ENCODE results near the gene FOXP2.

Gene FOXP2

DNA sequence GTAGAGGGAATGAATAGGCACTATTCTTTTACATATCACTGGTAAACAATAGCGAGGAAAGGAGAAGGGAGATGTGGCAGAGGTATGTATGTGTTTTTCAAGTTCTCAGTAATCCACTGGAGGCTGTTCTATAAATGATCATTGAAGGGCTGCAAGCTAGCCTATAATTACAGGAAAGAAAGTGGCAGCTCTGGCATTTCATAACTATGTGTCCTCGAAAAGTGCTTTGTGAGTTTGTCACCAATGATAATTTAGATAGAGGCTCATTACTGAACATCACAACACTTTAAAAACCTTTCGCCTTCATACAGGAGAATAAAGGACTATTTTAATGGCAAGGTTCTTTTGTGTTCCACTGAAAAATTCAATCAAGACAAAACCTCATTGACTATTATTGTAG is 235.1 kb downstream of the FOXP2 start:
- TF ChIP-seq CTCF (IDR thresholded peaks at IDR 0.05; ENCODE audit: low read depth, low read length): no peak
- H3K4me3 ChIP-seq (replicated peaks in 1 of 2; ENCODE audit: low read depth in 2 of 2, low read length in 2 of 2): no peak overlapping the region
- DNase-seq (ENCODE audit: low read depth in 2 of 2): no peak

DNA sequence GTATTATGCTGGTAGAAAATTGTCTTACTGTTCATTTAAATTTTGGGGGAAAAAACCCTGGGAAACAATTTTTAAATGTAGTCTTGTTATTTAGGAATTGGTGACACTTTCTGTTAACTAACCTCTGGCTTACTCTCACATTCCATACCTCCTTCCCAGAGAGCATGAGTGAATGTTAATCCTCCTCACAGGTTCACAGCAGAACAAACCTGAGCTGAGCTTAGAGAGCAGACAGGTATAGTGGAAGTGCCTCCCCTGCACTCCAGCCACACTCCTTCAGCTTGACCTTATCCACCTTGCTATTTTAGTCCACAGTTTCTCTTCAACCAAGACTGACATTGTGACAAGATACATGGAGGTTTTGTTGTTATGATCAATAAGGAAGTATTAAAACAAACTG is 235.9 kb downstream of the FOXP2 start:
- no peak for DNase-seq (ENCODE audit: low read depth in 2 of 2)
- H3K4me3 ChIP-seq (replicated peaks in 1 of 2; ENCODE audit: low read depth in 2 of 2, low read length in 2 of 2): no peak overlapping the region
- no peak for TF ChIP-seq CTCF (IDR thresholded peaks at IDR 0.05; ENCODE audit: low read depth, low read length)

DNA sequence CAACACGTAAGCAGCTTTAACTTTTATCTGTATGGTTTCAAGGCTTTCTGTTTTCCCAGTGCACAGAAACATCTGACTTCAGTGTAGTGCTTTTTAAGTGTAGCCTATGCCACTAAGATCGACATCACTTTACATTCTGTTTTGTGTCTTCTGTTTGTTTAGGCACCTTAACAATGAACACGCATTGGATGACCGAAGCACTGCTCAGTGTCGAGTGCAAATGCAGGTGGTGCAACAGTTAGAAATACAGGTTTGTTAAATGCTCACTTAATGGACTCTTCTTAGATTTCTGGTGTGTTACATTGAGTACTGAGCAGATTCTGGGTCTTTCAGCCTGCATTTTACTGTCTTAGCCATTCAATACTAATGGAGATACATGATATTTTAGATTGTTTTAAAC is 237.4 kb downstream of the FOXP2 start:
- no peak for DNase-seq (ENCODE audit: low read depth in 2 of 2)
- H3K4me3 ChIP-seq (replicated peaks in 1 of 2; ENCODE audit: low read depth in 2 of 2, low read length in 2 of 2): no peak overlapping the region
- no peak for TF ChIP-seq CTCF (IDR thresholded peaks at IDR 0.05; ENCODE audit: low read depth, low read length)

DNA sequence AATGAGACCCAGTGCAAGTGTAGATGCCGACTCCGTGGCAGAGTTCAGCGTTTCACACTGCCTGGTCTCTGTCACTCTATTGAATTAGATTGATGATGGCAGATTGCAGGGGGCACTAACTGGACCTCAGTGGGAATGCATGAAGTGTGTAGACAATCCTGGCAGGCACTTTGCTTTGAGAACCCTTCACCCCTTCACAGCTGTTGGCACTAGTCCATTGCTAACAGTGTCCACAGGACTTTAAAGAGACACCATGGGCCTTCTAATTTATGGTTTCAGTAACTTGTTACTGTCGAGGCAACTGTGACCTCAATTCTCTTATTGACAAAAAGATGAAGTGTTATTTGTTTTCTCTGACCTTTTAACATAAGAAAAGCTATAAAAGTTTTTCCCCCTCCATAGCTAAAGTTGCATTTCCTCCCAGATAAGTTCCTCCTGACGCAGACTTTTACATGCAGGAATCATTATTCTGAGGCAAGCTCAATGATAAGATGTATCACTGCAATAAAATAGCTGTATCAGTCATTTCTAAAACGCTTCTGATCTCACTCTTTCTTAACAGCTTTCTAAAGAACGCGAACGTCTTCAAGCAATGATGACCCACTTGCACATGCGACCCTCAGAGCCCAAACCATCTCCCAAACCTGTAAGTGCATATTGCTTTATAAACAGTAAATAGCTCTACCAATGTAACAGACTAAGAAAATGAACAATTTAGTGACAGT is 238.9 kb downstream of the FOXP2 start:
- no peak for TF ChIP-seq CTCF (IDR thresholded peaks at IDR 0.05; ENCODE audit: low read depth, low read length)
- H3K4me3 ChIP-seq (replicated peaks in 1 of 2; ENCODE audit: low read depth in 2 of 2, low read length in 2 of 2): no peak overlapping the region
- DNase-seq (ENCODE audit: low read depth in 2 of 2): no peak

DNA sequence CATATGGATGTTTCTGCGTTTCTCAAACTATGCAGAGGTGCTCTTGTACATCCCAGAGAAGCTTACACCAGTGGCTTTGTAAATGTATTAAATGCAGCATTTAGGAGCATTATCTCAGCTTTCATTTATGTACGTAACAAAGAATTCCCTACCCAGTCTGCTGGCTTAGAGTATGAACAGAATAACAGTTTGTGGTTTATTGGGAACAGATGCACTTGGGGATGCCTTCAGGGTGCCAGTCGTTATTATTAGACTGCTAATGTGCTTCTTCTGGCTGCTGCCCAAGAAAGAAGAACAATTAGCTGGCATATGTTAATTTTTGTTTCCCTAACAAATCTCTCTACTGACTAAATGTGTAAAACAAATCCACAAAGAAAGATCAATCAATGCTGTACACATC is 241.9 kb downstream of the FOXP2 start:
- no peak for TF ChIP-seq CTCF (IDR thresholded peaks at IDR 0.05; ENCODE audit: low read depth, low read length)
- no peak overlapping the region for H3K4me3 ChIP-seq (replicated peaks in 1 of 2; ENCODE audit: low read depth in 2 of 2, low read length in 2 of 2)
- no peak for DNase-seq (ENCODE audit: low read depth in 2 of 2)

GRCh38 chr7:114657279-114657678 is 242.7 kb downstream of the FOXP2 start:
- no peak overlapping the region for H3K4me3 ChIP-seq (replicated peaks in 1 of 2; ENCODE audit: low read depth in 2 of 2, low read length in 2 of 2)
- DNase-seq (ENCODE audit: low read depth in 2 of 2): no peak
- no peak for TF ChIP-seq CTCF (IDR thresholded peaks at IDR 0.05; ENCODE audit: low read depth, low read length)

DNA sequence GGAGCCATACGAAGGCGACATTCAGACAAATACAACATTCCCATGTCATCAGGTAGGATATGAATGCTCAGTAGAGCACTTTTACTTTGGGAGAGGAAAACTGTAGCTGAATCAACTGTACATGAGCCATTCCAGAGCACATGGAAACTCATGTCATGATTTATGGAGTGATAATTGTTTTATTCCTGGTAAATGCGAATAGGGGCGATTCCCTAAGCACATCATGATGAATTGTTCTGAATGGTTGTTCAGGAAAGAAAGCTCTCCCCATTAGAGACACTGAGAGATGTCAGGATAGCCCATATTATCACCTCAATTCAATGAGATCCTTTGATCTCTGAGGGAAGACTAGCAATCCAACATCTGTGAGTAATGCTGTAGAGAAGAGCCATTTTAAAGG is 243.6 kb downstream of the FOXP2 start:
- no peak for TF ChIP-seq CTCF (IDR thresholded peaks at IDR 0.05; ENCODE audit: low read depth, low read length)
- no peak for DNase-seq (ENCODE audit: low read depth in 2 of 2)
- no peak overlapping the region for H3K4me3 ChIP-seq (replicated peaks in 1 of 2; ENCODE audit: low read depth in 2 of 2, low read length in 2 of 2)
